ENCODE results near the gene CFDP1.

Gene CFDP1

GRCh38 chr16:75372236-75372856 is 61.0 kb downstream of the CFDP1 start:
- DNase-seq (ENCODE audit: low read depth) = no peak

GRCh38 chr16:75371171-75371570 is 62.1 kb downstream of the CFDP1 start:
- DNase-seq (ENCODE audit: low read depth) = no peak

GRCh38 chr16:75364286-75364791 is 69.0 kb downstream of the CFDP1 start:
- no peak for DNase-seq (ENCODE audit: low read depth)

GRCh38 chr16:75362846-75363245 is 70.5 kb downstream of the CFDP1 start:
- DNase-seq (ENCODE audit: low read depth) = no peak

GRCh38 chr16:75361936-75362335 is 71.4 kb downstream of the CFDP1 start:
- DNase-seq (ENCODE audit: low read depth) = no peak

- DNase-seq (ENCODE audit: low read depth) = no peak
Observed at GRCh38 chr16:75354170-75354569, 79.1 kb downstream of the CFDP1 start.

- no peak for DNase-seq (ENCODE audit: low read depth)
Observed at GRCh38 chr16:75351183-75351582, 82.1 kb downstream of the CFDP1 start.

GRCh38 chr16:75345711-75346110 is 87.6 kb downstream of the CFDP1 start:
- no peak for DNase-seq (ENCODE audit: low read depth)

GRCh38 chr16:75343941-75344340 is 89.4 kb downstream of the CFDP1 start:
- no peak for DNase-seq (ENCODE audit: low read depth)

- no peak for DNase-seq (ENCODE audit: low read depth)
Observed at GRCh38 chr16:75343286-75343685, 90.0 kb downstream of the CFDP1 start.

- no peak for DNase-seq (ENCODE audit: low read depth)
Observed at GRCh38 chr16:75342308-75342811, 90.9 kb downstream of the CFDP1 start.

- DNase-seq (ENCODE audit: low read depth) = no peak
Observed at GRCh38 chr16:75341564-75342307, 91.6 kb downstream of the CFDP1 start.

- DNase-seq (ENCODE audit: low read depth) = no peak
Observed at GRCh38 chr16:75340741-75341491, 92.4 kb downstream of the CFDP1 start.

- no peak for DNase-seq (ENCODE audit: low read depth)
Observed at GRCh38 chr16:75337430-75337829, 95.9 kb downstream of the CFDP1 start.

- DNase-seq (ENCODE audit: low read depth) = no peak
Observed at GRCh38 chr16:75336521-75336920, 96.8 kb downstream of the CFDP1 start.

- no peak for DNase-seq (ENCODE audit: low read depth)
Observed at GRCh38 chr16:75333721-75334163, 99.6 kb downstream of the CFDP1 start.

- no peak for DNase-seq (ENCODE audit: low read depth)
Observed at GRCh38 chr16:75329943-75330342, 103.4 kb downstream of the CFDP1 start.

- DNase-seq (ENCODE audit: low read depth) = no peak
Observed at GRCh38 chr16:75326333-75326732, 107.0 kb downstream of the CFDP1 start.

- DNase-seq (ENCODE audit: low read depth) = no peak
Observed at GRCh38 chr16:75323933-75324332, 109.4 kb downstream of the CFDP1 start.

- DNase-seq (ENCODE audit: low read depth) = no peak
Observed at GRCh38 chr16:75323198-75323597, 110.1 kb downstream of the CFDP1 start.

- DNase-seq (ENCODE audit: low read depth) = no peak
Observed at GRCh38 chr16:75322740-75323139, 110.6 kb downstream of the CFDP1 start.

GRCh38 chr16:75320435-75320834 is 112.9 kb downstream of the CFDP1 start:
- no peak for DNase-seq (ENCODE audit: low read depth)
